SK-N-MC (cell line): ENCODE results near the gene WDR37.

Experiments
- EZH2 ChIP-seq: fragments of 200-600 bp; sonication (generic); IDR thresholded peaks from one replicate; pipeline ENCODE4 v1.6.1; 2017; ENCODE audit warnings: antibody characterized with exemption
- POLR2AphosphoS5 ChIP-seq: IDR thresholded peaks from 2 replicates; pipeline ENCODE4 v1.6.1; 2012; ENCODE audit warnings: mild to moderate bottlenecking, low read depth, low read length, borderline replicate concordance

DNA sequence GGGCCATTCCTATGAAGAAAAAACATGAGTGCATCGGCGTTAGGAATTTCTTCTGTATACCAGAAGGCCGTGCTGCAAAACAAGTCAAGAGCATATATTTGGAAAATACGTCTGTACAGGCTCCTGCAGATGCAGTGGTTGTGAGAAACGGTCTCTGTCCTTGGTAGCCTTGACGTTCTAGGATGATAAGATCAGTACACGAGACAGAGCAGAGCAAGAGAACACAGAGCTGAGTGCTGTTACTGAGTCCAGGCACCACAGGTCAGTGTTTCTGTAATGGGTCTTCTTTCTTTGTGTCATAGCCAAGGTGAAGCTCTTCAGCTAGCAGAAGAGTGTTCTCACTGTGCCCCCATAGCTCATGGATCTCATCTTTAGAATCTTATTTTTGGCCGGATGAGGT, 62.8 kb downstream of the WDR37 start:
- TF ChIP-seq EZH2: no peak
- TF ChIP-seq POLR2AphosphoS5: no peak
